Measurements from ENCODE around the gene BBS7. TPM values are rescaled to one million over a fixed set of nuclear protein-coding genes. Genes with fewer than 3 reads are reported as not detected.

The BBS7 gene
- total and polyA plus RNA-seq, 2 of the 13 experiments (the other 11 are each of a cell fraction or from before 2014, with no cell fraction given), result 9.0 to 15.7 TPM

- WGBS (ENCODE audit: low lambda C conversion rate), result under 1% methylated on average over 6 of the region's 6 CpGs
- Histone ChIP-seq H3K4me2 (ENCODE audit: low read depth, low read length) (no peak overlapping the region), H3K9ac (ENCODE audit: insufficient read depth, low read depth, low read length) (no peak overlapping the region), H3K27me3 (ENCODE audit: control insufficient read depth in 1 of 2, insufficient read depth in 2 of 2, low read length in 2 of 2) (0 out of 5 replicates have a peak, but pooled peaks cover 0 to 3% of the 10 kb centered on the region in 2 experiments), H3K79me2 (ENCODE audit: insufficient read depth, low read length) (no peaks in the 10 kb centered on the region), H3K36me3 (replicated peaks in 1 of 2; ENCODE audit: control insufficient read depth in 1 of 2, insufficient read depth in 2 of 2, low read length in 2 of 2) (no peaks in the 10 kb centered on the region), H2AFZ (ENCODE audit: low read length) (no peak overlapping the region), H3K4me3 (replicated peaks in 1 of 3; ENCODE audit: insufficient read depth in 1 of 3, low read depth in 2 of 3, low read length in 3 of 3) (no peak overlapping the region), H3K9me3 (ENCODE audit: low read length) (no peaks in the 10 kb centered on the region), H3K4me1 (ENCODE audit: insufficient read depth, low read length) (peaks cover 1% of the 10 kb centered on the region; the same call in 1 of the 2 replicates), H4K20me1 (ENCODE audit: insufficient read depth, low read length) (no peaks in the 10 kb centered on the region), H3K27ac (ENCODE audit: extremely low read length, insufficient read depth, low read length) (no peak overlapping the region)
- TF ChIP-seq JARID2 (CRISPR knock-in tag; IDR thresholded peaks at IDR 0.05; ENCODE audit: insufficient replicate concordance) (no peak), SRSF1 (optimal IDR thresholded peaks at IDR 0.05; ENCODE audit: low read depth, low read length) (no peak)
- POLR2A ChIA-PET, result no interaction called here
- no peak for ATAC-seq
- intact Hi-C loops (cut with micrococcal nuclease; ENCODE audit: unreplicated experiment) (no loop called here), in situ Hi-C loops (cut with HindIII; ENCODE audit: extremely low pct_ligation_motif_present, low pct_unique_long_range_greater_than_20kb) (no loop called here)
- CTCF ChIA-PET (ENCODE audit: low intra/inter-chr PET ratio, low total read pairs), result no interaction called here
- no TSS peak for BruUV-seq (replicated peaks)
- DNase-seq (ENCODE audit: low spot score), result no peak
- no peak for FAIRE-seq
Observed at GRCh38 chr4:121876070-121876469, 5.8 kb upstream of the BBS7 start.

GRCh38 chr4:121875652-121876051, 5.4 kb upstream of the BBS7 start:
- H2AFZ ChIP-seq (ENCODE audit: low read length), result no peak overlapping the region
- DNase-seq (ENCODE audit: low spot score), result no peak
- H3K27ac ChIP-seq (ENCODE audit: extremely low read length, insufficient read depth, low read length), result no peak overlapping the region
- CTCF ChIA-PET (ENCODE audit: low intra/inter-chr PET ratio, low total read pairs), result no interaction called here
- H3K27me3 ChIP-seq (ENCODE audit: control insufficient read depth in 1 of 2, insufficient read depth in 2 of 2, low read length in 2 of 2), result no peaks in the 10 kb centered on the region
- no peaks in the 10 kb centered on the region for H3K9me3 ChIP-seq (ENCODE audit: low read length)
- intact Hi-C loops (cut with micrococcal nuclease; ENCODE audit: unreplicated experiment), result no loop called here
- ATAC-seq, result no peak
- WGBS (ENCODE audit: low lambda C conversion rate), result 45% methylated on average over 2 of the region's 2 CpGs
- no peaks in the 10 kb centered on the region for H3K36me3 ChIP-seq (replicated peaks in 1 of 2; ENCODE audit: control insufficient read depth in 1 of 2, insufficient read depth in 2 of 2, low read length in 2 of 2)
- POLR2A ChIA-PET, result no interaction called here
- H3K4me2 ChIP-seq (ENCODE audit: low read depth, low read length), result no peak overlapping the region
- FAIRE-seq, result no peak
- peaks cover 5% of the 10 kb centered on the region; the same call in 1 of the 2 replicates for H3K4me1 ChIP-seq (ENCODE audit: insufficient read depth, low read length)
- no peaks in the 10 kb centered on the region for H4K20me1 ChIP-seq (ENCODE audit: insufficient read depth, low read length)
- no TSS peak for BruUV-seq (replicated peaks)
- no peak overlapping the region for H3K9ac ChIP-seq (ENCODE audit: insufficient read depth, low read depth, low read length)
- H3K4me3 ChIP-seq (replicated peaks in 1 of 3; ENCODE audit: insufficient read depth in 1 of 3, low read depth in 2 of 3, low read length in 3 of 3), result no peak overlapping the region
- no peaks in the 10 kb centered on the region for H3K79me2 ChIP-seq (ENCODE audit: insufficient read depth, low read length)
- in situ Hi-C loops (cut with HindIII; ENCODE audit: extremely low pct_ligation_motif_present, low pct_unique_long_range_greater_than_20kb), result no loop called here
- TF ChIP-seq ZNF343 (CRISPR knock-in tag; IDR thresholded peaks at IDR 0.05) (no peak), ZBTB2 (CRISPR knock-in tag; IDR thresholded peaks at IDR 0.05; ENCODE audit: low read depth) (no peak), ZXDC (CRISPR knock-in tag; IDR thresholded peaks at IDR 0.05) (no peak), TAF1 (CRISPR knock-in tag; IDR thresholded peaks at IDR 0.05) (no peak), ZNF224 (CRISPR knock-in tag; IDR thresholded peaks at IDR 0.05) (no peak), PRDM15 (CRISPR knock-in tag; IDR thresholded peaks at IDR 0.05) (no peak), MAF1 (CRISPR knock-in tag; IDR thresholded peaks at IDR 0.05; ENCODE audit: borderline replicate concordance) (no peak), ZNF446 (CRISPR knock-in tag; IDR thresholded peaks at IDR 0.05) (no peak), ZIK1 (CRISPR knock-in tag; IDR thresholded peaks at IDR 0.05; ENCODE audit: borderline replicate concordance, low read depth) (no peak)

All from HepG2 (cell line).